ENCODE measurements around the gene KIR3DL3.
"Not testable (repeated sequence)": the region's sequence is repeated elsewhere in the genome, so short reads cannot be mapped to it uniquely, and the experiment has no call there.

The KIR3DL3 gene

GRCh38 chr19:54758577-54758976 lies 34.3 kb downstream of the KIR3DL3 start:
- H3F3A ChIP-seq (ENCODE audit: insufficient read depth, low read length); H3K9me2 ChIP-seq (ENCODE audit: low read depth, low read length); H3K4me2 ChIP-seq (ENCODE audit: low read length); H3K27me3 ChIP-seq (ENCODE audit: insufficient read depth, low read length); H2AFZ ChIP-seq (ENCODE audit: low read length); H3K36me3 ChIP-seq (ENCODE audit: insufficient read depth, low read length); H3K4me1 ChIP-seq (ENCODE audit: insufficient read depth, low read length, severe bottlenecking); H3K9me3 ChIP-seq (ENCODE audit: low read length); H3K4me3 ChIP-seq (ENCODE audit: low read depth, low read length, poor library complexity, severe bottlenecking); H3K79me2 ChIP-seq (ENCODE audit: insufficient read depth, low read length); H3K9ac ChIP-seq (ENCODE audit: low read length); H4K20me1 ChIP-seq (ENCODE audit: insufficient read depth, low read length); H3K27ac ChIP-seq (ENCODE audit: low read depth, low read length, poor library complexity, severe bottlenecking): not testable (repeated sequence)

- H3K4me1 ChIP-seq (ENCODE audit: insufficient read depth, low read length, severe bottlenecking); H3K27me3 ChIP-seq (ENCODE audit: insufficient read depth, low read length); H3K9me2 ChIP-seq (ENCODE audit: low read depth, low read length); H3K9ac ChIP-seq (ENCODE audit: low read length); H2AFZ ChIP-seq (ENCODE audit: low read length); H3K27ac ChIP-seq (ENCODE audit: low read depth, low read length, poor library complexity, severe bottlenecking); H3K4me2 ChIP-seq (ENCODE audit: low read length); H3F3A ChIP-seq (ENCODE audit: insufficient read depth, low read length); H4K20me1 ChIP-seq (ENCODE audit: insufficient read depth, low read length); H3K9me3 ChIP-seq (ENCODE audit: low read length); H3K4me3 ChIP-seq (ENCODE audit: low read depth, low read length, poor library complexity, severe bottlenecking); H3K79me2 ChIP-seq (ENCODE audit: insufficient read depth, low read length); H3K36me3 ChIP-seq (ENCODE audit: insufficient read depth, low read length): not testable (repeated sequence)
Measured at GRCh38 chr19:54764219-54764618, 40.0 kb downstream of the KIR3DL3 start.

GRCh38 chr19:54766464-54766863 lies 42.2 kb downstream of the KIR3DL3 start:
- not testable (repeated sequence) for H3K4me1 ChIP-seq (ENCODE audit: insufficient read depth, low read length, severe bottlenecking); H3F3A ChIP-seq (ENCODE audit: insufficient read depth, low read length); H3K27me3 ChIP-seq (ENCODE audit: insufficient read depth, low read length); H3K9ac ChIP-seq (ENCODE audit: low read length); H3K4me3 ChIP-seq (ENCODE audit: low read depth, low read length, poor library complexity, severe bottlenecking); H3K4me2 ChIP-seq (ENCODE audit: low read length); H3K27ac ChIP-seq (ENCODE audit: low read depth, low read length, poor library complexity, severe bottlenecking); H2AFZ ChIP-seq (ENCODE audit: low read length); H3K9me3 ChIP-seq (ENCODE audit: low read length); H4K20me1 ChIP-seq (ENCODE audit: insufficient read depth, low read length); H3K79me2 ChIP-seq (ENCODE audit: insufficient read depth, low read length); H3K36me3 ChIP-seq (ENCODE audit: insufficient read depth, low read length); H3K9me2 ChIP-seq (ENCODE audit: low read depth, low read length)

- not testable (repeated sequence) for H3K79me2 ChIP-seq (ENCODE audit: insufficient read depth, low read length); H4K20me1 ChIP-seq (ENCODE audit: insufficient read depth, low read length); H3K27me3 ChIP-seq (ENCODE audit: insufficient read depth, low read length); H3K4me1 ChIP-seq (ENCODE audit: insufficient read depth, low read length, severe bottlenecking); H2AFZ ChIP-seq (ENCODE audit: low read length); H3K36me3 ChIP-seq (ENCODE audit: insufficient read depth, low read length); H3F3A ChIP-seq (ENCODE audit: insufficient read depth, low read length); H3K9me2 ChIP-seq (ENCODE audit: low read depth, low read length); H3K4me2 ChIP-seq (ENCODE audit: low read length); H3K4me3 ChIP-seq (ENCODE audit: low read depth, low read length, poor library complexity, severe bottlenecking); H3K9ac ChIP-seq (ENCODE audit: low read length); H3K27ac ChIP-seq (ENCODE audit: low read depth, low read length, poor library complexity, severe bottlenecking); H3K9me3 ChIP-seq (ENCODE audit: low read length)
Measured at GRCh38 chr19:54769646-54770045, 45.4 kb downstream of the KIR3DL3 start, which contains the start of gene KIR2DL1. Gene KIR2DL1 (plus strand): TSS chr19:54769793. CDS start chr19:54769851, 58 bp downstream.

- H3F3A ChIP-seq (ENCODE audit: insufficient read depth, low read length); H4K20me1 ChIP-seq (ENCODE audit: insufficient read depth, low read length); H3K27ac ChIP-seq (ENCODE audit: low read depth, low read length, poor library complexity, severe bottlenecking); H3K36me3 ChIP-seq (ENCODE audit: insufficient read depth, low read length); H3K4me2 ChIP-seq (ENCODE audit: low read length); H3K79me2 ChIP-seq (ENCODE audit: insufficient read depth, low read length); H3K9ac ChIP-seq (ENCODE audit: low read length); H3K9me2 ChIP-seq (ENCODE audit: low read depth, low read length); H3K4me1 ChIP-seq (ENCODE audit: insufficient read depth, low read length, severe bottlenecking); H3K27me3 ChIP-seq (ENCODE audit: insufficient read depth, low read length); H2AFZ ChIP-seq (ENCODE audit: low read length); H3K4me3 ChIP-seq (ENCODE audit: low read depth, low read length, poor library complexity, severe bottlenecking); H3K9me3 ChIP-seq (ENCODE audit: low read length): not testable (repeated sequence)
Measured at GRCh38 chr19:54770511-54770910, 46.3 kb downstream of the KIR3DL3 start.

- H3K4me1 ChIP-seq (ENCODE audit: insufficient read depth, low read length, severe bottlenecking); H3K27me3 ChIP-seq (ENCODE audit: insufficient read depth, low read length); H4K20me1 ChIP-seq (ENCODE audit: insufficient read depth, low read length); H3K4me3 ChIP-seq (ENCODE audit: low read depth, low read length, poor library complexity, severe bottlenecking); H3F3A ChIP-seq (ENCODE audit: insufficient read depth, low read length); H3K9me3 ChIP-seq (ENCODE audit: low read length); H3K9ac ChIP-seq (ENCODE audit: low read length); H3K79me2 ChIP-seq (ENCODE audit: insufficient read depth, low read length); H3K4me2 ChIP-seq (ENCODE audit: low read length); H3K27ac ChIP-seq (ENCODE audit: low read depth, low read length, poor library complexity, severe bottlenecking); H2AFZ ChIP-seq (ENCODE audit: low read length); H3K9me2 ChIP-seq (ENCODE audit: low read depth, low read length); H3K36me3 ChIP-seq (ENCODE audit: insufficient read depth, low read length): not testable (repeated sequence)
Measured at GRCh38 chr19:54771018-54771960, 47.0 kb downstream of the KIR3DL3 start.

- not testable (repeated sequence) for H3K36me3 ChIP-seq (ENCODE audit: insufficient read depth, low read length); H3K4me3 ChIP-seq (ENCODE audit: low read depth, low read length, poor library complexity, severe bottlenecking); H3K4me2 ChIP-seq (ENCODE audit: low read length); H3K9ac ChIP-seq (ENCODE audit: low read length); H3K4me1 ChIP-seq (ENCODE audit: insufficient read depth, low read length, severe bottlenecking); H3K79me2 ChIP-seq (ENCODE audit: insufficient read depth, low read length); H3F3A ChIP-seq (ENCODE audit: insufficient read depth, low read length); H3K9me3 ChIP-seq (ENCODE audit: low read length); H4K20me1 ChIP-seq (ENCODE audit: insufficient read depth, low read length); H3K9me2 ChIP-seq (ENCODE audit: low read depth, low read length); H2AFZ ChIP-seq (ENCODE audit: low read length); H3K27me3 ChIP-seq (ENCODE audit: insufficient read depth, low read length); H3K27ac ChIP-seq (ENCODE audit: low read depth, low read length, poor library complexity, severe bottlenecking)
Measured at GRCh38 chr19:54772666-54773065, 48.4 kb downstream of the KIR3DL3 start.
